Left colon (tissue), 2 donors: Measurements from ENCODE around the gene EOLA1. TPM values are rescaled to one million over a fixed set of nuclear protein-coding genes. Genes with fewer than 3 reads are reported as not detected.
A peak's percentile ranks its signal among the peaks of the same experiment; 100 is the strongest.
"Not testable (repeated sequence)": the region's sequence is repeated elsewhere in the genome, so short reads cannot be mapped to it uniquely, and the experiment has no call there.

Source experiments
- ATAC-seq: fragments of 200-7000 bp; cut with Tn5 transposase; one replicate; pipeline ENCODE4 v1.9.1; 2020; ENCODE audit warnings: mild to moderate bottlenecking, moderate library complexity
- DNase-seq, 2 donors: peaks; one replicate each; pipeline ENCODE4 v3.0.0-alpha.2; 2020
- intact Hi-C, 2 donors: fragments of 100-400 bp; cut with DNase I in 1 of 2; cut with micrococcal nuclease in 1 of 2; formaldehyde crosslinking; loops; one replicate each; pipeline versions ENCODE4 v1.11.2 to v1.14.0; 2022; cut with DNase I, micrococcal nuclease
- long read RNA-seq: library from polyadenylated mRNA; unstranded; transcript quantifications from one replicate; pipeline ENCODE4 v2.0.0, GENCODE V29; 2021
- total RNA-seq, 2 donors: library from RNA; stranded (reverse); fragmentation: NEBNext Ultra II Directional; extraction: Animal tissue kit (Norgen Biotek cat#: 25700); gene quantifications; one replicate each; pipeline ENCODE4 v1.2.1, GENCODE V29; 2021
- donor health status: DM: no; HTN: no; CAD: no.
- donor health status: DM: yes; HTN: yes; CAD: no.

EOLA1 gene
- 10 to 100 TPM; 37.2 to 37.8 TPM for total RNA-seq
- long read RNA-seq, transcript CXorf40A-202 (5 exons, 1,148 nt), result minor isoform, 9 of 31 reads
- long read RNA-seq, transcript CXorf40A-204 (5 exons, 1,403 nt), result major isoform, 11 of 31 reads
- long read RNA-seq, partial matches to known transcripts, result 2 of 31 reads
- long read RNA-seq, other reads (novel, unspliced or antisense), result 4 of 31 reads

- peak; percentile 67 for ATAC-seq
- intact Hi-C loops, result no loop called here
- peak; percentile 89 to 92 for DNase-seq
Observed at GRCh38 chrX:149540621-149541520, at the start of gene EOLA1. EOLA1 (plus strand) TSS chrX:149541012; CDS start chrX:149545631, 4,619 bp downstream.

GRCh38 chrX:149491812-149492211, 49.0 kb upstream of the EOLA1 start:
- DNase-seq (peak; percentile 20 to 47), ATAC-seq (peak; percentile 58)
- intact Hi-C loops, result no loop called here

- ATAC-seq (peak; percentile 64), DNase-seq (peak; percentile 21 to 36)
- intact Hi-C loops, result no loop called here
Observed at GRCh38 chrX:149493567-149494562, 46.9 kb upstream of the EOLA1 start.

GRCh38 chrX:149494844-149495565, 45.8 kb upstream of the EOLA1 start:
- DNase-seq (no peak), ATAC-seq (no peak)
- intact Hi-C loops, result no loop called here

- no peak for DNase-seq
- intact Hi-C loops, result no loop called here
- peak; percentile 56 for ATAC-seq
Observed at GRCh38 chrX:149495573-149496071, 45.2 kb upstream of the EOLA1 start.

GRCh38 chrX:149497054-149497453, 43.8 kb upstream of the EOLA1 start:
- no peak for DNase-seq
- ATAC-seq, result no peak
- intact Hi-C loops, result no loop called here

- ATAC-seq, result no peak
- intact Hi-C loops, result no loop called here
- DNase-seq, result no peak
Observed at GRCh38 chrX:149497626-149498025, 43.2 kb upstream of the EOLA1 start.

GRCh38 chrX:149498767-149499166, 42.0 kb upstream of the EOLA1 start:
- intact Hi-C loops, result no loop called here
- DNase-seq, result no peak
- ATAC-seq, result no peak

- intact Hi-C loops, result no loop called here
- DNase-seq (no peak), ATAC-seq (no peak)
Observed at GRCh38 chrX:149499766-149500165, 41.0 kb upstream of the EOLA1 start.

- intact Hi-C loops, ATAC-seq, DNase-seq: not testable (repeated sequence)
Observed at GRCh38 chrX:149502923-149503322, 37.9 kb upstream of the EOLA1 start.

GRCh38 chrX:149503446-149503845, 37.4 kb upstream of the EOLA1 start:
- DNase-seq, intact Hi-C loops, ATAC-seq: not testable (repeated sequence)

GRCh38 chrX:149504226-149504914, 36.4 kb upstream of the EOLA1 start:
- intact Hi-C loops, result no loop called here
- ATAC-seq (peak; percentile 18), DNase-seq (peak in 1 of 2 donors; percentile 42)

- intact Hi-C loops, result no loop called here
- ATAC-seq (peak; percentile 98), DNase-seq (peak; percentile 91)
Observed at GRCh38 chrX:149504915-149505651, 35.7 kb upstream of the EOLA1 start, which contains the start of gene IDS. IDS (minus strand) TSS chrX:149505306; CDS start chrX:149505137, 169 bp downstream.

GRCh38 chrX:149505671-149506070, 35.1 kb upstream of the EOLA1 start:
- DNase-seq (no peak), ATAC-seq (no peak)
- intact Hi-C loops, result no loop called here

- ATAC-seq (no peak), DNase-seq (no peak)
- intact Hi-C loops, result no loop called here
Observed at GRCh38 chrX:149506349-149506748, 34.5 kb upstream of the EOLA1 start.

GRCh38 chrX:149508467-149508866, 32.3 kb upstream of the EOLA1 start:
- DNase-seq (no peak), ATAC-seq (no peak)
- intact Hi-C loops, result no loop called here

- ATAC-seq (no peak), DNase-seq (no peak)
- intact Hi-C loops, result no loop called here
Observed at GRCh38 chrX:149510386-149510785, 30.4 kb upstream of the EOLA1 start.
